Measurements from ENCODE around the gene PILRB.
"Not testable (repeated sequence)": the region's sequence is repeated elsewhere in the genome, so short reads cannot be mapped to it uniquely, and the experiment has no call there.

Gene PILRB

GRCh38 chr7:100364480-100364879, 6.6 kb downstream of the PILRB start:
- DNase-seq (ENCODE audit: low read depth, low spot score), result no peak
- Histone ChIP-seq H3K36me3 (ENCODE audit: insufficient read depth, low read length) (peaks cover 17% of the 10 kb centered on the region), H3K27ac (no peak overlapping the region), H3K9ac (ENCODE audit: insufficient read length) (no peak overlapping the region), H3K4me3 (no peak overlapping the region), H3K9me3 (ENCODE audit: low read depth, low read length) (no peaks in the 10 kb centered on the region)
- TF ChIP-seq FOXP2 (optimal IDR thresholded peaks at IDR 0.05; ENCODE audit: control extremely low read depth, extremely low read length, insufficient read depth), result no peak
- TF ChIP-seq EZH2 (IDR thresholded peaks at IDR 0.05), result no peak

- H3K9me3 ChIP-seq (ENCODE audit: low read depth, low read length); H3K27ac ChIP-seq; H3K9ac ChIP-seq (ENCODE audit: insufficient read length); H3K36me3 ChIP-seq (ENCODE audit: insufficient read depth, low read length); DNase-seq (ENCODE audit: low read depth, low spot score); H3K4me3 ChIP-seq: not testable (repeated sequence)
Observed at GRCh38 chr7:100365998-100366367, 8.1 kb downstream of the PILRB start.

DNA sequence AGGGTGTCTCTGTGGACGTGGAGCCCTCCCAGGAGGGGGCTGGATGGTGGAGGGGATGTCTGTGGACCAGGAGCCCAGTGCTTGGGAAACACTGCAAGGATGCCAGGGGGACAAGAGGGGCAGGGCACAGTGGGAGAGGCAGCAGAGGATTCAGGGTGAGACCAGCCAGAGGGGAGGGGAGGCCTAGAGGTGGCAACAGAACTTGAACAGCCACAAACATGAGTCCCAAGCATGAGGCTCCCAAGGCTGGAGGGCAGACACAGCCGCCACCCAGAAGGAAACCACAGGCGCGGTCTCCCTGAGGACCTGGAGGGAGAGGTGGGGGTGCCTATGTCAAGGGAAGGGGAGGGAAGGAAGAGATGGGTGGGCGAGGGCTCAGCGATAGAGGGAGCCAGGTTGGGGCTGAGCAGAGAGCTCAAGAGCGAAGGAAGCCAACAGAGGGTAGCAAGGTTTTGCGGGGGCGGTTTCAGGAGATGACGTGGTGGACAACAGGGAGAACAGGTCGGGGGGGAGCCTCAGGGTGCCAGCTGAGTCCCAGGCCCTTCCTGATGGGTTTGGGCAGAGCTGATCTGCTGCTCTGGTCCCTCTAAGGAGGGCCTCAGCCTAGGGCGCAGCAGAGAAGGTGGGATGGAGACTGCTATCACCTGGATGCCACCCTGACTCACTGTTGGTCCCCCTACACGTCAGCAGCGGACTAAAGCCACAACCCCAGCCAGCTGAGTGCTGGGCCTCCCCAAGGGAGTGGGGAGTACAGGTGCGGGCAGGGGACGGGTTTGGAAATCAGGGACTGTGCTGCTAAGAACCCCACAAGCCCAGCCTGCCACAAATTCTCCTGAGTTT, 8.7 kb downstream of the PILRB start:
- TF ChIP-seq FOXP2 (optimal IDR thresholded peaks at IDR 0.05; ENCODE audit: control extremely low read depth, extremely low read length, insufficient read depth), result no peak
- TF ChIP-seq POLR2AphosphoS5 (IDR thresholded peaks at IDR 0.05; ENCODE audit: borderline replicate concordance, low read depth, low read length), result no peak
- no peak for TF ChIP-seq EZH2 (IDR thresholded peaks at IDR 0.05)
- H3K27ac ChIP-seq, result no peak overlapping the region

DNA sequence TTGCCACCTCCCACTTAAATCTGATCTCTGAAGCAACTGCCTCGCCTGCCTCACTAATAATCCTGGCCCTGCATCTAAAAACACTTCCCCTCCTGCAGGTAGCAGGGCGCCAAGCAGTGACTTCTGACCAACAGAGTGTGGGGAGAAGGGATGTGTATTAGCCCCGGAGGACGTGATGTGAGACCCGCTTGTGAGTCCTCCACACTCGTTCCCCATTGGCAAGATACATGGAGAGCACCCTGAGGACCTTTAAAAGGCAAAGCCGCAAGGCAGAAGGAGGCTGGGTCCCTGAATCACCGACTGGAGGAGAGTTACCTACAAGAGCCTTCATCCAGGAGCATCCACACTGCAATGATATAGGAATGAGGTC, 9.3 kb downstream of the PILRB start:
- Histone ChIP-seq H3K9me3 (ENCODE audit: low read depth, low read length) (no peaks in the 10 kb centered on the region), H3K4me3 (no peak overlapping the region), H3K27ac (no peak overlapping the region), H3K36me3 (ENCODE audit: insufficient read depth, low read length) (peaks cover 4% of the 10 kb centered on the region; the same call in 1 of the 2 replicates), H3K9ac (ENCODE audit: insufficient read length) (no peak overlapping the region)
- DNase-seq (ENCODE audit: low read depth, low spot score), result no peak
- TF ChIP-seq EZH2 (IDR thresholded peaks at IDR 0.05) (no peak), POLR2AphosphoS5 (IDR thresholded peaks at IDR 0.05; ENCODE audit: borderline replicate concordance, low read depth, low read length) (0 out of 2 replicates have a peak, but pooled peaks have one; percentile 19)

More for the DNA sequence above, 8.7 kb downstream of the PILRB start:
- Histone ChIP-seq H3K36me3 (ENCODE audit: insufficient read depth, low read length) (peaks cover 4% of the 10 kb centered on the region), H3K9me3 (ENCODE audit: low read depth, low read length) (no peaks in the 10 kb centered on the region), H3K9ac (ENCODE audit: insufficient read length) (no peak overlapping the region), H3K4me3 (no peak overlapping the region)
- DNase-seq (ENCODE audit: low read depth, low spot score), result no peak

- DNase-seq (ENCODE audit: low read depth, low spot score), result no peak
- Histone ChIP-seq H3K9me3 (ENCODE audit: low read depth, low read length) (no peaks in the 10 kb centered on the region), H3K27ac (no peak overlapping the region), H3K36me3 (ENCODE audit: insufficient read depth, low read length) (no peaks in the 10 kb centered on the region), H3K4me3 (no peak overlapping the region), H3K9ac (ENCODE audit: insufficient read length) (no peak overlapping the region)
- TF ChIP-seq FOXP2 (optimal IDR thresholded peaks at IDR 0.05; ENCODE audit: control extremely low read depth, extremely low read length, insufficient read depth) (no peak), EZH2 (IDR thresholded peaks at IDR 0.05) (no peak), POLR2AphosphoS5 (IDR thresholded peaks at IDR 0.05; ENCODE audit: borderline replicate concordance, low read depth, low read length) (no peak; the same call in 1 of the 2 replicates)
Observed at GRCh38 chr7:100367676-100368613, 10.0 kb downstream of the PILRB start.

DNA sequence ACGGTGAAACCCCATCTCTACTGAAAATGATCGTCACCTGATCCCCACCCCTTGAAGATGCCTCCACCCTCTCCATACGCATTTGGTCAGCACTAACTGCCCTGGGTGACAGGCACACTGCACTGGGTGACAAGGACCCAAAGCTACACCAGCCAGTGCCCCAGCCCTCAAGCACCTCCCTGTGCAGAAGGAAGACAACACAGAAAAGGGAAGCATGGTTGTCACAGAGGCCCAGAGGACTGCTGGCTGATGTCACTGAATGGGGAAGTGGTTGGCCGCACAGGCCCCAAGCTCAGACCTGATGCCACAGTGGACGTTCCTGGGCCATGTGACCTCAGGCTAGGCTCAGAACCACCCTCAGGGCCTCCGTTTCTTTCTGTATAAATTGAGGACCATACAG, 11.2 kb downstream of the PILRB start:
- no peak overlapping the region for H3K27ac ChIP-seq
- no peak for DNase-seq (ENCODE audit: low read depth, low spot score)
- no peak for TF ChIP-seq EZH2 (IDR thresholded peaks at IDR 0.05)
- no peak for TF ChIP-seq FOXP2 (optimal IDR thresholded peaks at IDR 0.05; ENCODE audit: control extremely low read depth, extremely low read length, insufficient read depth)
- TF ChIP-seq POLR2AphosphoS5 (IDR thresholded peaks at IDR 0.05; ENCODE audit: borderline replicate concordance, low read depth, low read length), result no peak; the same call in 1 of the 2 replicates

DNA sequence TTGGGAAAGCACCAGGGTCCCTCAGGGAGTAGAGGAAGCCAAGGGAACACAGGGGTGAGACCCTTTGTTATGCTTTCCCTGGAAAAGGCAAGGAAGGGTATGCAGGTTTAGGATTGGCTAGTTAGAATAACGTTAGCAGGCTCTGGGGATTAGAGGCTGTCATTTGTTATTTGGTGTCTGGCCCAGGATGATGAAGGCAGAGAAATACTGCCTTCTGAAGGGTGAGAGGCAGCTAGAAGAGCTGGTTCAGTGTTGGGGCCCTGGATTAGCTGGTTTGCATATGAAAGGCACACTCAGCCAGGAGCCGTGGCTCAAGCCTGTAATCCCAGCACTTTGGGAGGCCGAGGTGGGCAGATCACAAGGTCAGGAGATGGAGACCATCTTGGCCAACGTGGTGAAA, 12.4 kb downstream of the PILRB start:
- no peak overlapping the region for H3K27ac ChIP-seq
- TF ChIP-seq POLR2AphosphoS5 (IDR thresholded peaks at IDR 0.05; ENCODE audit: borderline replicate concordance, low read depth, low read length) (no peak), FOXP2 (optimal IDR thresholded peaks at IDR 0.05; ENCODE audit: control extremely low read depth, extremely low read length, insufficient read depth) (no peak), EZH2 (IDR thresholded peaks at IDR 0.05) (no peak)
- no peaks in the 10 kb centered on the region for H3K9me3 ChIP-seq (ENCODE audit: low read depth, low read length)
- no peak for DNase-seq (ENCODE audit: low read depth, low spot score)
- no peak overlapping the region for H3K4me3 ChIP-seq
- H3K9ac ChIP-seq (ENCODE audit: insufficient read length), result no peak overlapping the region
- H3K36me3 ChIP-seq (ENCODE audit: insufficient read depth, low read length), result no peaks in the 10 kb centered on the region

More for the DNA sequence above, 11.2 kb downstream of the PILRB start:
- Histone ChIP-seq H3K36me3 (ENCODE audit: insufficient read depth, low read length) (no peaks in the 10 kb centered on the region), H3K4me3 (no peak overlapping the region), H3K9ac (ENCODE audit: insufficient read length) (no peak overlapping the region), H3K9me3 (ENCODE audit: low read depth, low read length) (no peaks in the 10 kb centered on the region)

DNA sequence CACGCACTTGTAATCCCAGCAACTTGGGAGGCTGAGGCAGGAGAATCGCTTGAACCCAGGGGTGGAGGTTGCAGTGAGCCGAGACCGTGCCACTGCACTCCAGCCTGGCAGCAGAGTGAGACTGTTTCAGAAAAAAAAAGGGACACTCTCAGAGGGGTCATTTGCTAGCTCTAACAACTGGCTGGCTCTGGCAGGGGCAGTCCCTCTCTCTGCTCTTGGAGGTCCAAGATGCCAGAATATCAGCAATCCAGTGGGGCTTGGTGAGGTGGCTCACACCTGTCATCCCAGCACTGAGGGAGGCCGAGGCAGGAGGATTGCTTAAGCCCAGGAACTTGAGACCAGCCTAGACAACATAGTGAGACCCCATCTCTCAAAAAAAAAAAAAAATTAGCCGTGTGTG, 12.8 kb downstream of the PILRB start:
- Histone ChIP-seq H3K9ac (ENCODE audit: insufficient read length) (no peak overlapping the region), H3K4me3 (no peak overlapping the region), H3K9me3 (ENCODE audit: low read depth, low read length) (no peaks in the 10 kb centered on the region), H3K36me3 (ENCODE audit: insufficient read depth, low read length) (no peaks in the 10 kb centered on the region), H3K27ac (no peak overlapping the region)
- no peak for DNase-seq (ENCODE audit: low read depth, low spot score)
- TF ChIP-seq FOXP2 (optimal IDR thresholded peaks at IDR 0.05; ENCODE audit: control extremely low read depth, extremely low read length, insufficient read depth) (no peak), EZH2 (IDR thresholded peaks at IDR 0.05) (no peak), POLR2AphosphoS5 (IDR thresholded peaks at IDR 0.05; ENCODE audit: borderline replicate concordance, low read depth, low read length) (no peak)
